AG09319 (cell line): Measurements from ENCODE around the gene LRRC74A.
"Not testable (repeated sequence)": the region's sequence is repeated elsewhere in the genome, so short reads cannot be mapped to it uniquely, and the experiment has no call there.

Experiments
- DNase-seq: peaks from one replicate; pipeline ENCODE4 v3.0.0-alpha.2; 2010; ENCODE audit warnings: low read depth; ENCODE audit errors: extremely low read depth
- CTCF ChIP-seq: IDR thresholded peaks from 2 replicates; pipeline ENCODE4 v1.5.1; 2011; ENCODE audit warnings: low read depth, mild to moderate bottlenecking, inconsistent platforms, low read length, moderate library complexity

LRRC74A gene

GRCh38 chr14:76902591-76902990 lies 76.4 kb downstream of the LRRC74A start:
- no peak for TF ChIP-seq CTCF
- no peak for DNase-seq

GRCh38 chr14:76904100-76904739 lies 78.0 kb downstream of the LRRC74A start:
- DNase-seq = peak; percentile 93

GRCh38 chr14:76904740-76905569 lies 78.7 kb downstream of the LRRC74A start:
- peak; percentile 91 for DNase-seq
- no peak for TF ChIP-seq CTCF

More at GRCh38 chr14:76904100-76904739, 78.0 kb downstream of the LRRC74A start:
- no peak for TF ChIP-seq CTCF

- DNase-seq = no peak
Observed at GRCh38 chr14:76908834-76909233, 82.6 kb downstream of the LRRC74A start.

GRCh38 chr14:76909266-76909665 lies 83.1 kb downstream of the LRRC74A start:
- TF ChIP-seq CTCF = no peak
- DNase-seq = no peak

More at GRCh38 chr14:76908834-76909233, 82.6 kb downstream of the LRRC74A start:
- no peak for TF ChIP-seq CTCF

- TF ChIP-seq CTCF = no peak
- DNase-seq = no peak
Observed at GRCh38 chr14:76910371-76910890, 84.2 kb downstream of the LRRC74A start.

- no peak for DNase-seq
- no peak for TF ChIP-seq CTCF
Observed at GRCh38 chr14:76911473-76911872, 85.3 kb downstream of the LRRC74A start.

GRCh38 chr14:76914533-76915081 lies 88.4 kb downstream of the LRRC74A start:
- DNase-seq = not testable (repeated sequence)
